Neural cell (in vitro differentiated cells): ENCODE results near the gene MLLT3. TPM values are rescaled to one million over a fixed set of nuclear protein-coding genes. Genes with fewer than 3 reads are reported as not detected.

Source experiments
- H2AFZ ChIP-seq: fragments of 200-600, 300-800 bp; sonication (generic), shearing (Covaris generic); 2 replicates; pipeline ENCODE4 v1.6.0; 2014; ENCODE audit warnings: low read depth, mild to moderate bottlenecking, antibody characterized with exemption, low read length, moderate library complexity
- H3F3A ChIP-seq: fragments of 200-600 bp; shearing (Covaris generic); 2 replicates; pipeline ENCODE4 v1.6.1; 2016; ENCODE audit warnings: mild to moderate bottlenecking, moderate library complexity, mixed read lengths, antibody characterized with exemption, low read length; ENCODE audit not compliant: insufficient read depth, poor library complexity, severe bottlenecking
- H3K27ac ChIP-seq: fragments of 200-600, 300-800 bp; sonication (generic), shearing (Covaris generic); 2 replicates; pipeline ENCODE4 v1.5.1; 2014; ENCODE audit warnings: mild to moderate bottlenecking, low read length, moderate library complexity
- H3K27me3 ChIP-seq: fragments of 300-800, 200-600 bp; sonication (generic), shearing (Covaris generic); 2 replicates; pipeline ENCODE4 v1.6.0; 2014; ENCODE audit warnings: mild to moderate bottlenecking, low read depth, low read length, moderate library complexity; ENCODE audit not compliant: insufficient read depth
- H3K36me3 ChIP-seq: fragments of 300-800, 200-600 bp; sonication (generic), shearing (Covaris generic); 2 replicates; pipeline ENCODE4 v1.5.1; 2014; ENCODE audit warnings: mild to moderate bottlenecking, antibody characterized with exemption, low read length, moderate library complexity; ENCODE audit not compliant: insufficient read depth
- H3K4me2 ChIP-seq: fragments of 300-800, 200-600 bp; sonication (generic), shearing (Covaris generic); 2 replicates; pipeline ENCODE4 v1.6.0; 2014; ENCODE audit warnings: mild to moderate bottlenecking, low read length
- H3K4me3 ChIP-seq: fragments of 300-800, 200-600 bp; sonication (generic), shearing (Covaris generic); 2 replicates; pipeline ENCODE4 v1.5.1; 2014; ENCODE audit warnings: mild to moderate bottlenecking, low read length, moderate library complexity
- H3K79me2 ChIP-seq: fragments of 200-600 bp; shearing (Covaris generic); replicated peaks from 2 replicates; pipeline ENCODE4 v1.6.0; 2014; ENCODE audit warnings: mild to moderate bottlenecking, low read length, moderate library complexity; ENCODE audit not compliant: insufficient read depth
- H3K9ac ChIP-seq: fragments of 300-800, 200-600 bp; sonication (generic), shearing (Covaris generic); 2 replicates; pipeline ENCODE4 v1.6.1; 2016; ENCODE audit warnings: mild to moderate bottlenecking, low read length, mixed read lengths
- H3K9me2 ChIP-seq: fragments of 200-600 bp; shearing (Covaris generic); 2 replicates; pipeline ENCODE4 v1.6.1; 2016; ENCODE audit warnings: mild to moderate bottlenecking, low read length, mixed read lengths; ENCODE audit not compliant: insufficient read depth
- H3K9me3 ChIP-seq: fragments of 200-600, 300-800 bp; sonication (generic), shearing (Covaris generic); 2 replicates; pipeline ENCODE4 v1.6.1; 2016; ENCODE audit warnings: mild to moderate bottlenecking, mixed run types, low read length, moderate library complexity, mixed read lengths
- H4K20me1 ChIP-seq: fragments of 200-600 bp; shearing (Covaris generic); 2 replicates; pipeline ENCODE4 v1.6.1; 2016; ENCODE audit warnings: mild to moderate bottlenecking, mixed run types; ENCODE audit not compliant: insufficient read depth
- CTCF ChIP-seq: fragments of 450-650 bp; IDR thresholded peaks from 2 replicates; pipeline ENCODE4 v1.5.1; 2014; ENCODE audit warnings: antibody characterized with exemption, mild to moderate bottlenecking, moderate library complexity; ENCODE audit not compliant: poor library complexity, severe bottlenecking
- EP300 ChIP-seq: fragments of 450-650 bp; conservative IDR thresholded peaks from 2 replicates; pipeline ENCODE4 v1.6.1; 2014; ENCODE audit warnings: antibody characterized with exemption, mild to moderate bottlenecking, moderate library complexity; ENCODE audit not compliant: poor library complexity, severe bottlenecking
- EZH2 ChIP-seq: fragments of 200-600, 300-800 bp; shearing (Covaris generic), sonication (generic); IDR thresholded peaks from 2 replicates; pipeline ENCODE4 v1.6.1; 2014; ENCODE audit warnings: antibody characterized with exemption, low read length, borderline replicate concordance, mild to moderate bottlenecking; ENCODE audit not compliant: insufficient read depth, poor library complexity, severe bottlenecking
- MXI1 ChIP-seq: fragments of 450-650 bp; conservative IDR thresholded peaks from 2 replicates; pipeline ENCODE4 v1.6.1; 2014; ENCODE audit warnings: antibody characterized with exemption, mild to moderate bottlenecking; ENCODE audit not compliant: poor library complexity, severe bottlenecking
- POLR2AphosphoS5 ChIP-seq: IDR thresholded peaks from 2 replicates; pipeline ENCODE4 v1.6.1; 2012
- RAD21 ChIP-seq: fragments of 450-650 bp; conservative IDR thresholded peaks from 2 replicates; pipeline ENCODE4 v1.6.1; 2014; ENCODE audit warnings: antibody characterized with exemption, mild to moderate bottlenecking, moderate library complexity
- REST ChIP-seq: IDR thresholded peaks from 2 replicates; pipeline ENCODE4 v1.6.1; 2012; ENCODE audit warnings: borderline replicate concordance
- SMC3 ChIP-seq: fragments of 450-650 bp; conservative IDR thresholded peaks from 2 replicates; pipeline ENCODE4 v1.6.1; 2014; ENCODE audit warnings: antibody characterized with exemption, mild to moderate bottlenecking, moderate library complexity; ENCODE audit not compliant: poor library complexity
- TAF1 ChIP-seq: IDR thresholded peaks from 2 replicates; pipeline ENCODE4 v1.6.1; 2012; ENCODE audit warnings: low read depth
- polyA plus RNA-seq: library from polyadenylated mRNA; depleted of rRNA; stranded (reverse); fragments of >200 nt; gene quantifications from 2 replicates; pipeline ENCODE4 v1.2.3, GENCODE V29; 2014

Gene MLLT3
- polyA plus RNA-seq, 1 donor from 2014 or later = 61.5 TPM

- Histone ChIP-seq H2AFZ (no peak overlapping the region), H3K9me2 (no peaks in the 10 kb centered on the region), H3K9me3 (no peaks in the 10 kb centered on the region), H3K36me3 (no peaks in the 10 kb centered on the region), H3K9ac (no peak overlapping the region), H3K4me3 (no peak overlapping the region), H3F3A (no peaks in the 10 kb centered on the region), H3K79me2 (peaks cover 83% of the 10 kb centered on the region), H3K4me2 (no peak overlapping the region), H3K27me3 (no peaks in the 10 kb centered on the region), H4K20me1 (peaks cover 2% of the 10 kb centered on the region), H3K27ac (no peak overlapping the region)
- TF ChIP-seq REST (no peak), RAD21 (no peak), EP300 (no peak), TAF1 (no peak), CTCF (no peak), MXI1 (no peak), EZH2 (no peak), SMC3 (no peak), POLR2AphosphoS5 (no peak)
These were observed 15.6 kb downstream of the MLLT3 start for GRCh38 chr9:20606652-20607051.

- Histone ChIP-seq H3K9me2 (no peaks in the 10 kb centered on the region), H3F3A (no peaks in the 10 kb centered on the region), H3K4me3 (no peak overlapping the region), H3K4me2 (no peak overlapping the region), H3K79me2 (peaks cover 73% of the 10 kb centered on the region), H3K9me3 (no peaks in the 10 kb centered on the region), H3K9ac (no peak overlapping the region), H3K36me3 (no peaks in the 10 kb centered on the region), H3K27me3 (no peaks in the 10 kb centered on the region), H3K27ac (no peak overlapping the region), H2AFZ (no peak overlapping the region), H4K20me1 (peaks cover 2% of the 10 kb centered on the region)
- no peak for TF ChIP-seq REST
- no peak for TF ChIP-seq POLR2AphosphoS5
- TF ChIP-seq TAF1 = no peak
These were observed 17.7 kb downstream of the MLLT3 start for GRCh38 chr9:20604562-20604961.
